GM21447 (cell line): Measurements from ENCODE around the gene TAF11L7.
"Not testable (repeated sequence)": the region's sequence is repeated elsewhere in the genome, so short reads cannot be mapped to it uniquely, and the experiment has no call there.

ENCODE experiments used
- ATAC-seq: cut with Tn5 transposase; IDR thresholded peaks from one replicate; pipeline ENCODE4 v1.9.1; 2021; ENCODE audit not compliant: unreplicated experiment

Gene TAF11L7

GRCh38 chr5:17585658-17586057, at the start of gene TAF11L7:
TSS of gene TAF11L7 (minus strand) at chr5:17585758.
- not testable (repeated sequence) for ATAC-seq

- ATAC-seq = no peak
Observed at GRCh38 chr5:17634160-17634559, 48.6 kb upstream of the TAF11L7 start, which contains the start of gene TAF11L14. TSS of gene TAF11L14 (plus strand) at chr5:17634460.

DNA sequence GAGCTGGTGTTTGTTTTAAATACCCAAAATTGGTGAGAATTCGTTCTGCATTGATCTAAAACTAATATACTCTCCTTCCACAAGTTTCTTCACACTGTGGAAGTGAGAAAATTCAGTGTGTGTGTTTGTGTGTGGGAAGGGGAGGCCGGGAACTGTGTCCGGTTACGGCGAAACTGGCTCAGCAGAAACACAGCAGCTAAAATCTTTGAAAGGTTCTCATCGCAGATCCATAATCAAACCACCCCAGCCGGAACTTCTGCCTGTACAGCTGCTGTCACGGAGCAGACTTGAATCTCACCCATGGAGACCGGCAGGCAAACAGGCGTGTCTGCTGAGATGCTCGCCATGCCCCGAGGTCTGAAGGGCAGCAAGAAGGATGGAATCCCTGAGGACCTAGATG, 46.2 kb upstream of the TAF11L7 start, which contains the start of gene TAF11L13:
TAF11L13 (plus strand) TSS at position 301 of the 400 bp plus-strand sequence.
- ATAC-seq = not testable (repeated sequence)

DNA sequence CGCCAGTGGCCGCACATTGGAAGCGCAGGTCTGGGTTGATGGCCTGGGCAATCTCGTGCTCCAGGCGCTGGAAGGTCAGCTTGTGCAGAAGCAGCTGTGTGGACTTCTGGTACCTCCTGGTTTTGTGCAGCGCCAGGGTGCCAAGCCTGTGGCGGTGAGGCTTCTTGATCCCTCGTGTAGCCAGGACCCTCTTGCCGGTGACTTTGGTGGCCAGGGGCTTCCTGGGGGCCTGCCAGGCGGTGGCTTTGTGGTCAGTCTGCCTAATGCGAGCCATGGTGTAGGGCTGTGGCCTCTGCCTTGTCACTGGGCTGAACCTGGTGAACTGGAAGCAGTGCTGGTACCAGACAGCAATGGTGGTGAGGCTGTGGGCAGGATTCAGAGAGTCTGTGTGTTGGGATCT, 40.1 kb upstream of the TAF11L7 start:
- ATAC-seq = no peak

DNA sequence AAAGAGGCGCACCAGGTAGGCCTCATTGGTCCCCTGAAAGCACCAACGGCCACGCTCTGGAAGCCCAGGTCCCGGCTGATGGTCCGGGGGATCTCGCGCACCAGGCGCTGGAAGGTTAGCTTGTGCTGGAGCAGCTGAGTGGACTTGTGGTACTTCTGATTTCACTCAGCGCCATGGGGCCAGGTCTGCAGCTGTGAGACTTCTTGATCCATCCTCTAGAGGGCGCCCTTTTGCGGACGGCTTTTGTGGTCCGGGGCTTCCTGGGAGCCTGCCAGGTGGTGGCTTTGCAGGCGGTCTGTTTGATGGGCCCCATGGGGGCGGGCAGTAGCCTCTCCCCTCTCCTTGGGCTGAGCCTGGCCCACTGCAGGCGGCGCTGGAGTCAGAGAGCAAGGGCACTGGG, 35.1 kb upstream of the TAF11L7 start:
- ATAC-seq = no peak

DNA sequence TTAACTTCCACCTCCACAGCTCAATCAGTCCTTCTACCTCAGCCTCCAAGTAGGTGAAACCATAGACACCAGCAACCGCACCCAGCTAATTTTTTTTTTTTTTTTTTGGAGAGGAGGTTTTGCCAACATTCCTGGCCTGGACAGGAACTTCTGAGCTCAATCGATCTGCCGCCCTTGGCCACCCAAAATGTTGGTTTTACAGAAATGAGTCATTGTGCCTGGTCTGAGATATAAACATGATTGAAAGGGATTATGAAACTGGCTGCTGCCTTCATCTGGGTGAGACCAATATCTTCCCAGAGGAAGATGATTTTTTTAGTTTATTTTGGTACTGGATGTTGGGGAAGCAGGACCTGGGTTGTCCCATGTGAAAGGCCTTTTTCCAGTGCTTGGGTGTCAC, 33.8 kb upstream of the TAF11L7 start:
- ATAC-seq = no peak

DNA sequence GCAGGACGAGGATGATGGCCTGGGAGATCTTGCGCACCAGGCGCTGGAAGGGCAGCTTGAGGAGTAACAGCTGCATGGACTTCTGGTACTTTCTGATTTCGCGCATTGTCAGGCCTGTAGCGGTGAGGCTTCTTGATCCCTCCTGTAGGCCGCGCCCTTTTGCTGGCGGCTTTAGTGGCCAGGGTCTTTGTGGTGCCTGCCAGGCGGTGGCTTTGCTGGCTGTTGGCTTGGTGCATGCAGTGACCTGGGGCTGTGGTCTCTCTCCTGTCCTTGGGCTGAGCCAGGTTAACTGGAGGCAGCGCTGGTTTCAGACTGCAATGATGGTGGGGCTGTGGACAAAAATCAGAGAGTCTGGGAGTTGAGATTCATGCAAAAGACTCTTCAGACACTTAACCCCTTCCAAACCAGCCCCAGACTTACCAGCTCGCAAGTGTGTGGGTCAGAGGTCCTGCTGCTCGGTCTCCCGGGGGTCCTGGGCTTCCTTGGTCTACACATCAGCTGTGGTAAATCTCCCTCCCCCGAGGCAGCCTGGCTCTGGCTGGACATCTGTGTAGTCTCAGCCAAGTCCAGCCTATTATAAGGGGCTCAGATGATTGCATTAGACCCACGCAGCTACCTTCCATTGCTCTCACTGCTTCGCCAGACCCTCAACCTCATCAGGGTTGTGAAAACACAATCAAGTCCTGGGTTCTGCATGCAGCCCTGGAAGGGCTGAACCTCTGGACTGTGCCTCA, 29.5 kb upstream of the TAF11L7 start:
- no peak for ATAC-seq

- not testable (repeated sequence) for ATAC-seq
Observed at GRCh38 chr5:17610092-17610491, 24.5 kb upstream of the TAF11L7 start, which contains the start of gene TAF11L12. TSS of gene TAF11L12 (plus strand) at chr5:17610392.

DNA sequence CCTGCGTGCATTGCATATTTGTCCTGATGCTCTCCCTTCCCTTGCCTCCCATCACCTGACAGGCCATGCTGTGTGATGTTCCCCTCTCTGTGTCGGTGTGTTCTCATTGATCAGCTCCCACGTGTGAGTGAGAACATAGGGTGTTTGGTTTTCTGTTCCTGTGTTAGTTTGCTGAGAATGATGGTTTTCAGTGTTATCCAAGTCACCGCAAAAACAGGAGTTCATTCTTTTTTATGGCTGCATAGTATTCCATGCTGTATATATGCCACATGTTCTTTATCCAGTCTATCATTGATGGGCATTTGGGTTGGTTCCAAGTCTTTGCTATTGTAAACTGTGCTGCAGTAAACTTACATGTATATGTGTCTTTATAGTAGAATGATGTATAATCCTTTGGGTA, 21.9 kb upstream of the TAF11L7 start:
- not testable (repeated sequence) for ATAC-seq

DNA sequence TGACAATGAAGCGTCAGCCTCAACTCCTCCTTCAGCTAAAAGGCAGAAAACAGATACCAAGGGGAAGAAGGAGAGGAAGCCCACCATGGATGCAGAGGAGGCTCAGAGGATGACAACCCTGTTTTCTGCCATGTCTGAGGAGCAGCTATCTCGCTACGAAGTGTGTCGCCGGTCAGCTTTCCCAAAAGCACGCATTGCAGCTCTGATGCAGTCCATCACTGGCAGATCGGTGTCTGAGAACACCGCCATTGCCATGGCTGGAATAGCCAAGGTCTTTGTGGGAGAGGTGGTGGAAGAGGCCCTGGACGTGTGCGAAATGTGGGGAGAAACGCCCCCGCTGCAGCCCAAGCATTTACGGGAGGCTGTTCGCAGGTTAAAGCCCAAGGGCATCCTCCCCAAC, 19.4 kb upstream of the TAF11L7 start:
- no peak for ATAC-seq

- ATAC-seq = not testable (repeated sequence)
Observed at GRCh38 chr5:17603880-17604279, 18.3 kb upstream of the TAF11L7 start, which contains the start of gene TAF11L11. TSS of gene TAF11L11 (plus strand) at chr5:17604183.

DNA sequence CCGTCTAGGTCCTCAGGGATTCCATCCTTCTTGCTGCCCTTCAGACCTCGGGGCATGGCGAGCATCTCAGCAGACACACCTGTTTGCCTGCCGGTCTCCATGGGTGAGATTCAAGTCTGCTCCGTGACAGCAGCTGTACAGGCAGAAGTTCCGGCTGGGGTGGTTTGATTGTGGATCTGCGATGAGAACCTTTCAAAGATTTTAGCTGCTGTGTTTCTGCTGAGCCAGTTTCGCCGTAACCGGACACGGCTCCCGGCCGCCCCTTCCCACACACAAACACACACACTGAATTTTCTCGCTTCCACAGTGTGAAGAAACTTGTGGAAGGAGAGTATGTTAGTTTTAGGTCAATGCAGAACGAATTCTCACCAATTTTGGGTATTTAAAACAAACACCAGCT, 12.2 kb upstream of the TAF11L7 start, which contains the start of gene TAF11L10:
TAF11L10 (minus strand) TSS at position 101 of the 400 bp plus-strand sequence.
- not testable (repeated sequence) for ATAC-seq

GRCh38 chr5:17594255-17594654, 8.7 kb upstream of the TAF11L7 start, which contains the start of gene TAF11L9:
TSS of gene TAF11L9 (minus strand) at chr5:17594394.
- ATAC-seq = not testable (repeated sequence)

- ATAC-seq = not testable (repeated sequence)
Observed at GRCh38 chr5:17590860-17591259, 5.3 kb upstream of the TAF11L7 start, which contains the start of gene TAF11L8. TSS of gene TAF11L8 (minus strand) at chr5:17590960.
